Right atrium auricular region (tissue), 2 donors: Measurements from ENCODE around the gene GRAP2. TPM values are rescaled to one million over a fixed set of nuclear protein-coding genes. Genes with fewer than 3 reads are reported as not detected.

Source experiments
- DNase-seq: peaks from one replicate; pipeline ENCODE4 v3.0.0-alpha.2; 2019; ENCODE audit warnings: low spot score
- H3K27ac ChIP-seq, 2 donors: fragments of 200-600 bp; sonication (generic); 1 replicate in 1 of 2; 2 replicates in 1 of 2; pipeline ENCODE4 v1.5.1; 2016 to 2019
- H3K27me3 ChIP-seq, 2 donors: fragments of 200-600 bp; sonication (generic); one replicate each; pipeline versions ENCODE4 v1.5.1 to v1.6.0; 2017 to 2019
- H3K36me3 ChIP-seq: fragments of 200-600 bp; sonication (generic); one replicate; pipeline ENCODE4 v1.5.1; 2016
- H3K4me1 ChIP-seq, 2 donors: fragments of 200-600 bp; sonication (generic); one replicate each; pipeline versions ENCODE4 v1.5.1 to v1.6.0; 2017 to 2019
- H3K4me3 ChIP-seq, 2 donors: fragments of 200-600 bp; sonication (generic); 1 replicate in 1 of 2; 2 replicates in 1 of 2; pipeline ENCODE4 v1.5.1; 2017 to 2019; ENCODE audit warnings: mild to moderate bottlenecking in 1 of 2, moderate library complexity in 1 of 2
- H3K9me3 ChIP-seq, 2 donors: fragments of 200-600 bp; sonication (generic); one replicate each; pipeline ENCODE4 v1.5.1; 2019
- CTCF ChIP-seq, 2 donors: fragments of 200-600 bp; sonication (generic); IDR thresholded peaks; one replicate each; pipeline ENCODE4 v1.5.1; 2019; ENCODE audit warnings: antibody characterized with exemption in 2 of 2
- total RNA-seq, 2 donors: library from RNA; depleted of rRNA; stranded (reverse); fragments of >200 nt; gene quantifications; one replicate each; pipeline ENCODE4 v1.1.0, GENCODE V29; 2016

Gene GRAP2
- total RNA-seq, 2 donors from 2014 or later, result 1.3 to 2.4 TPM

GRCh38 chr22:39952347-39952746 lies 51.5 kb downstream of the GRAP2 start:
- Histone ChIP-seq H3K4me1 (peaks cover 0 to 12% of the 10 kb centered on the region in 2 donors), H3K27ac (no peak overlapping the region), H3K36me3 (no peaks in the 10 kb centered on the region), H3K9me3 (no peaks in the 10 kb centered on the region), H3K27me3 (no peaks in the 10 kb centered on the region), H3K4me3 (no peak overlapping the region)
- DNase-seq, result no peak
- TF ChIP-seq CTCF (IDR thresholded peaks at IDR 0.05), result no peak

GRCh38 chr22:39953101-39953500 lies 52.2 kb downstream of the GRAP2 start:
- H3K4me3 ChIP-seq, result no peak overlapping the region
- no peaks in the 10 kb centered on the region for H3K9me3 ChIP-seq
- H3K36me3 ChIP-seq, result no peaks in the 10 kb centered on the region
- TF ChIP-seq CTCF (IDR thresholded peaks at IDR 0.05), result no peak
- no peaks in the 10 kb centered on the region for H3K27me3 ChIP-seq
- H3K27ac ChIP-seq, result no peak overlapping the region
- DNase-seq, result no peak
- peaks cover 0 to 12% of the 10 kb centered on the region in 2 donors for H3K4me1 ChIP-seq

GRCh38 chr22:39954584-39955055 lies 53.7 kb downstream of the GRAP2 start:
- Histone ChIP-seq H3K36me3 (no peaks in the 10 kb centered on the region), H3K27ac (no peak overlapping the region), H3K27me3 (no peaks in the 10 kb centered on the region), H3K4me3 (no peak overlapping the region), H3K4me1 (peaks cover 0 to 18% of the 10 kb centered on the region in 2 donors), H3K9me3 (no peaks in the 10 kb centered on the region)
- TF ChIP-seq CTCF (IDR thresholded peaks at IDR 0.05), result no peak
- DNase-seq, result no peak

GRCh38 chr22:39955675-39956074 lies 54.8 kb downstream of the GRAP2 start:
- no peak overlapping the region for H3K4me3 ChIP-seq
- no peaks in the 10 kb centered on the region for H3K36me3 ChIP-seq
- TF ChIP-seq CTCF (IDR thresholded peaks at IDR 0.05), result no peak
- no peak overlapping the region for H3K27ac ChIP-seq
- DNase-seq, result no peak
- H3K4me1 ChIP-seq, result peaks cover 0 to 21% of the 10 kb centered on the region in 2 donors
- H3K9me3 ChIP-seq, result no peaks in the 10 kb centered on the region
- no peaks in the 10 kb centered on the region for H3K27me3 ChIP-seq

GRCh38 chr22:39956932-39957664 lies 56.2 kb downstream of the GRAP2 start:
- H3K4me1 ChIP-seq, result peaks cover 0 to 21% of the 10 kb centered on the region in 2 donors
- H3K9me3 ChIP-seq, result no peaks in the 10 kb centered on the region
- H3K27ac ChIP-seq, result no peak overlapping the region
- H3K36me3 ChIP-seq, result no peaks in the 10 kb centered on the region
- DNase-seq, result no peak
- no peak for TF ChIP-seq CTCF (IDR thresholded peaks at IDR 0.05)
- H3K27me3 ChIP-seq, result no peaks in the 10 kb centered on the region
- no peak overlapping the region for H3K4me3 ChIP-seq
